BLaER1 (cell line): ENCODE measurements around the gene MRC1.
"Not testable (repeated sequence)": the region's sequence is repeated elsewhere in the genome, so short reads cannot be mapped to it uniquely, and the experiment has no call there.

Experiments
- H3K27ac ChIP-seq: shearing (Covaris generic); formaldehyde crosslinking; 2 replicates; pipeline ENCODE4 v1.8.1; 2022
- H3K27me3 ChIP-seq: shearing (Covaris generic); formaldehyde crosslinking; 2 replicates; pipeline ENCODE4 v1.8.1; 2022
- H3K36me3 ChIP-seq: shearing (Covaris generic); formaldehyde crosslinking; 2 replicates; pipeline ENCODE4 v1.8.1; 2022
- H3K4me1 ChIP-seq: shearing (Covaris generic); formaldehyde crosslinking; 2 replicates; pipeline ENCODE4 v1.8.1; 2022
- H3K4me2 ChIP-seq: shearing (Covaris generic); formaldehyde crosslinking; 2 replicates; pipeline ENCODE4 v1.8.1; 2022
- H3K4me3 ChIP-seq: shearing (Covaris generic); formaldehyde crosslinking; 2 replicates; pipeline ENCODE4 v1.8.1; 2022
- H3K9ac ChIP-seq: shearing (Covaris generic); formaldehyde crosslinking; 2 replicates; pipeline ENCODE4 v1.8.1; 2022
- H3K9me3 ChIP-seq: shearing (Covaris generic); formaldehyde crosslinking; 2 replicates; pipeline ENCODE4 v1.8.1; 2022
- H4K20me1 ChIP-seq: shearing (Covaris generic); formaldehyde crosslinking; 2 replicates; pipeline ENCODE4 v1.8.1; 2022
- Cebpa-rat ChIP-seq: shearing (Covaris generic); IDR thresholded peaks from 2 replicates; pipeline ENCODE4 v1.8.1; 2022

MRC1 gene

GRCh38 chr10:17913604-17914003 is 104.5 kb downstream of the MRC1 start:
- Histone ChIP-seq H4K20me1 (no peaks in the 10 kb centered on the region), H3K4me1 (peaks cover 5% of the 10 kb centered on the region), H3K36me3 (no peaks in the 10 kb centered on the region), H3K27me3 (no peaks in the 10 kb centered on the region), H3K9me3 (peaks cover 11% of the 10 kb centered on the region), H3K4me3 (no peak overlapping the region), H3K4me2 (no peak overlapping the region), H3K27ac (no peak overlapping the region), H3K9ac (no peak overlapping the region)
- TF ChIP-seq Cebpa-rat: no peak

DNA sequence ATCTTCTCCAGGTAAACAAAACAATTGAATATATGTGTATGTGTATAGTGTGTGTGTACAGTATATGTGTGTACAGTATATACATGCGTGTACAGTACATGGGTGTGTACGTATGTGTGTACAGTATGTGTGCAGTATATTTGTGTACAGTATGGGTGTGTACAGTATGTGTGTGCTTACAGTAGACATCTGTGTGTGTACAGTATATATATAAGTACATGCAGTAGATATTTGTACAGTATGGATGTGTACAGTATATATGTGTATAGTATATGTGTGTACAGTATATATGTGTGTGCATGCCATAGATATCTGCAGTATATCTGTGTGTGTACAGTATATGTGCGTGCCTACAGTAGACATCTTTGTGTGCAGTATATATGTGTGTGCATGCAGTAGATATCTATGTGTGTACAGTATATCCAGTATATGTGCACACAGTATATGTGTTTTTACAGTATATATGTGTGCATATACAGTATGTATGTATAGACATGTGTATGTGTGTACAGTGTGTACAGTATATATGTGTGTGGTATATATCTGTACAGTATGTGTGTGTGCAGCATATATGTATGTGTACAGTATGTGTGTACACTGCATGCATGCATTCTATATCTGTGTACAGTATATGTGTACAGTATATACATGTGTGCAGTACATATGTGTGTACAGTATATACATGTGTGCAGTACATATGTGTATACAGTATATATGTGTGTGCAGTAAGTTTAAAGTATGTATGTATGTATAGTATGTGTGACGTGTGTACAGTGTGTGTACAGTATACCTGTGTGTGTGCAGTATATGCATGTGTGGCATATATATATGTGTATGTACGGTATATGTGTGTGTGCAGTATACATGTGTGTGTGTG is 105.3 kb downstream of the MRC1 start:
- no peaks in the 10 kb centered on the region for H4K20me1 ChIP-seq
- no peak overlapping the region for H3K4me3 ChIP-seq
- no peaks in the 10 kb centered on the region for H3K36me3 ChIP-seq
- no peak for TF ChIP-seq Cebpa-rat
- H3K9me3 ChIP-seq: peaks cover 14% of the 10 kb centered on the region
- H3K4me1 ChIP-seq: peaks cover 8% of the 10 kb centered on the region
- H3K9ac ChIP-seq: no peak overlapping the region
- H3K4me2 ChIP-seq: no peak overlapping the region
- H3K27ac ChIP-seq: no peak overlapping the region
- H3K27me3 ChIP-seq: no peaks in the 10 kb centered on the region

GRCh38 chr10:17915181-17915580 is 106.0 kb downstream of the MRC1 start:
- H3K9ac ChIP-seq: no peak overlapping the region
- H3K4me2 ChIP-seq: no peak overlapping the region
- no peak for TF ChIP-seq Cebpa-rat
- peaks cover 14% of the 10 kb centered on the region for H3K9me3 ChIP-seq
- H3K27me3 ChIP-seq: no peaks in the 10 kb centered on the region
- no peaks in the 10 kb centered on the region for H4K20me1 ChIP-seq
- no peaks in the 10 kb centered on the region for H3K36me3 ChIP-seq
- H3K4me3 ChIP-seq: no peak overlapping the region
- H3K27ac ChIP-seq: no peak overlapping the region
- peaks cover 8% of the 10 kb centered on the region for H3K4me1 ChIP-seq

GRCh38 chr10:17918187-17918903 is 109.2 kb downstream of the MRC1 start:
- no peak overlapping the region for H3K4me3 ChIP-seq
- H4K20me1 ChIP-seq: no peaks in the 10 kb centered on the region
- no peaks in the 10 kb centered on the region for H3K27me3 ChIP-seq
- H3K9ac ChIP-seq: no peak overlapping the region
- no peak for TF ChIP-seq Cebpa-rat
- peak overlapping the region; percentile 53 for H3K4me2 ChIP-seq
- H3K36me3 ChIP-seq: no peaks in the 10 kb centered on the region
- peaks cover 8% of the 10 kb centered on the region for H3K4me1 ChIP-seq
- H3K9me3 ChIP-seq: peaks cover 5% of the 10 kb centered on the region; the same call in 1 of the 2 replicates
- no peak overlapping the region for H3K27ac ChIP-seq

- H3K9me3 ChIP-seq: peaks cover 5% of the 10 kb centered on the region; the same call in 1 of the 2 replicates
- H3K9ac ChIP-seq: no peak overlapping the region
- no peaks in the 10 kb centered on the region for H4K20me1 ChIP-seq
- no peak overlapping the region for H3K4me3 ChIP-seq
- peaks cover 8% of the 10 kb centered on the region for H3K4me1 ChIP-seq
- TF ChIP-seq Cebpa-rat: no peak
- H3K4me2 ChIP-seq: no peak overlapping the region
- H3K27ac ChIP-seq: no peak overlapping the region
- no peaks in the 10 kb centered on the region for H3K27me3 ChIP-seq
- H3K36me3 ChIP-seq: no peaks in the 10 kb centered on the region
Observed at GRCh38 chr10:17921378-17921777, 112.2 kb downstream of the MRC1 start.

DNA sequence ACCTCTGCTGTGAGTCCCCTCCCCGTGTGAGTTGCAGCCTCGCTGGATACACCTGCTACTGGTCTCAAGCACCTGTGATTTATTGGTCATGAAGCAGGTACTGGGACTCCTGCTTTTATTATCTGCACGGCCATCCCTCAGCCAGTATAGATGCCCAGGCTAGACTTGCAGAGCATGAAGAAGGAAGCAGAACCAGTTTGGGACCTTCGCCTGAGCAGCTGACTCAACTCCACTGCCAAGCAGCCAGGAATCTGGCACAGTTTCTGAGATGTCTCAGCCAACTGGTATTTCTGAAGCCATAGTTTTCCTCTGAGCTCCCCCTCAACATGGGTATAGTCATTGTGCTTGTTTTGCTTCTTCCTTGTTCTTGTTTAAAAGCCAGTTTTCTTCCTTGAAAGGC is 114.6 kb downstream of the MRC1 start:
- H3K9me3 ChIP-seq: peaks cover 9% of the 10 kb centered on the region; the same call in 1 of the 2 replicates
- H4K20me1 ChIP-seq: no peaks in the 10 kb centered on the region
- H3K4me3 ChIP-seq: no peak overlapping the region
- H3K4me1 ChIP-seq: peaks cover 2% of the 10 kb centered on the region; the same call in 1 of the 2 replicates
- no peaks in the 10 kb centered on the region for H3K36me3 ChIP-seq
- no peak overlapping the region for H3K4me2 ChIP-seq
- H3K27me3 ChIP-seq: no peaks in the 10 kb centered on the region
- no peak for TF ChIP-seq Cebpa-rat
- H3K27ac ChIP-seq: no peak overlapping the region
- H3K9ac ChIP-seq: no peak overlapping the region

- H3K4me1 ChIP-seq: 0 out of 2 replicates have a peak, but pooled peaks cover 4% of the 10 kb centered on the region
- no peak overlapping the region for H3K9ac ChIP-seq
- H3K4me2 ChIP-seq: no peak overlapping the region
- no peaks in the 10 kb centered on the region for H3K36me3 ChIP-seq
- no peaks in the 10 kb centered on the region for H3K27me3 ChIP-seq
- H3K4me3 ChIP-seq: no peak overlapping the region
- 0 out of 2 replicates have a peak, but pooled peaks cover 5% of the 10 kb centered on the region for H3K9me3 ChIP-seq
- H4K20me1 ChIP-seq: no peaks in the 10 kb centered on the region
- no peak overlapping the region for H3K27ac ChIP-seq
- TF ChIP-seq Cebpa-rat: no peak
Observed at GRCh38 chr10:17943033-17943745, 134.0 kb downstream of the MRC1 start.

DNA sequence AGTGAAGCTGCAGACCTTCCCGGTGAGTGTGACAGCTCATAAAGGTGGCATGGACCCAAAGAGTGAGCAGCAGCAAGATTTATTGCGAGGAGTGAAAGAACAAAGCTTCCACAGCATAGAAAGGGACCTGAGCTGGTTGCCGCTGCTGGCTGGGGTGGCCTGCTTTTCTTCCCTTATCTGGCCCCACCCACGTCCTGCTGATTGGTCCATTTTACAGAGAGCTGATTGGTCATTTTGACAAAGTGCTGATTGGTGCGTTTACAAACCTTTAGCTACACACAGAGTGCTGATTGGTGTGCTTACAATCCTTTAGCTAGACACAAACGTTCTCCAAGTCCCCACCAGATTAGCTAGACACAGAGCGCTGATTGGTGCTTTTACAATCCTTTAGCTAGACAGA is 141.1 kb downstream of the MRC1 start:
- not testable (repeated sequence) for H3K9ac ChIP-seq, H3K4me3 ChIP-seq, H3K36me3 ChIP-seq, H4K20me1 ChIP-seq, H3K27ac ChIP-seq, H3K27me3 ChIP-seq, H3K4me2 ChIP-seq
- H3K9me3 ChIP-seq: peaks cover 16% of the 10 kb centered on the region
- peaks cover 11% of the 10 kb centered on the region for H3K4me1 ChIP-seq

- Histone ChIP-seq H3K4me2 (no peak overlapping the region), H3K27ac (no peak overlapping the region), H3K9ac (no peak overlapping the region), H3K4me3 (no peak overlapping the region), H3K9me3 (peaks cover 16% of the 10 kb centered on the region), H3K27me3 (no peaks in the 10 kb centered on the region), H4K20me1 (no peaks in the 10 kb centered on the region), H3K4me1 (peaks cover 15% of the 10 kb centered on the region), H3K36me3 (no peaks in the 10 kb centered on the region)
- TF ChIP-seq Cebpa-rat: no peak
Observed at GRCh38 chr10:17950726-17951125, 141.6 kb downstream of the MRC1 start.
